ENCODE measurements around the gene TM9SF1. TPM values are rescaled to one million over a fixed set of nuclear protein-coding genes. Genes with fewer than 3 reads are reported as not detected.

TM9SF1 gene
- total and polyA plus RNA-seq, 9 of the 15 experiments (the other 6 are each of a cell fraction or from before 2014, with no cell fraction given), result 5.3 to 20.3 (median 11.8) TPM

DNA sequence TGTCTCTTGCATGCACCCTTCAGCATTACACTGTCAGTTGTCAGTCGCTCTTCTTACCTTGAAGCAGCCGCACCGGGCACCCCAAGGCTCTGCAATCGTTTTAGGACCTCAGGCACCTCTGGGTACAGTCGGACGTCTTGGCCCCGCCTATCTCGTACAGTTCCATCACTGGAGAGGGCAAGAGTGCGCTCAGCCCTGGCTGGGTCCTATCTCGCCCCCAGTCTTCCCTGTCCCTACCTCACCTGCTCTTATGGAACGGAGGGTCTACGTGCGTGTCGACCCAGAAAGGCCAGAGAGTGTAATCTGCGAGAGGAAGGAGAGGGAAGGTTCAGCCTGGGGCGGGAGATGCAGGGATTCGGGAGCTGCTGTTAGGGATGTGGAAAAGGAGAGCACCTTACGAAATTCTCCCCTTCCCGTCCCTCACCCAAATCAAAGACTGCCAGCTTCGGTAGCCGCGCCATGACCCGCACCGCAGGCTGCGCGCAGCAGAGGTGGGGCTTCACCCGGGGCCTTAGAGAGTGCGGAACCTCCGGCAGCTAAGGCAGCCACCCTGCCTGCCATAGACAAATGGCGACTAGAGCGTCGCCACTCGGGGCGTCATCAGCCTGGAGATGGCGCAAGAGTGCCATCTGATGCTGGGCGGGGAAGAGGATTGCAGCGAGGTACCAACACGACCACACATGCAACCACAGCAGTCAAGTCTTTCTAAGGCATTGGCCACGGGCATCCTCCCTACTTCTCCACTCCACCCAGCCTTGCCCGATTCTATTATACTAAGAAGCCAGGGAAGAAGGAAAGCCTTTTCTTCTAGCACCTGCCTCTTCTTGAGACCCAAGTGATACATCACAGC, 20.5 kb upstream of the TM9SF1 start, which contains the start of gene MDP1 (continued):
- TF ChIP-seq, protein P1, sequence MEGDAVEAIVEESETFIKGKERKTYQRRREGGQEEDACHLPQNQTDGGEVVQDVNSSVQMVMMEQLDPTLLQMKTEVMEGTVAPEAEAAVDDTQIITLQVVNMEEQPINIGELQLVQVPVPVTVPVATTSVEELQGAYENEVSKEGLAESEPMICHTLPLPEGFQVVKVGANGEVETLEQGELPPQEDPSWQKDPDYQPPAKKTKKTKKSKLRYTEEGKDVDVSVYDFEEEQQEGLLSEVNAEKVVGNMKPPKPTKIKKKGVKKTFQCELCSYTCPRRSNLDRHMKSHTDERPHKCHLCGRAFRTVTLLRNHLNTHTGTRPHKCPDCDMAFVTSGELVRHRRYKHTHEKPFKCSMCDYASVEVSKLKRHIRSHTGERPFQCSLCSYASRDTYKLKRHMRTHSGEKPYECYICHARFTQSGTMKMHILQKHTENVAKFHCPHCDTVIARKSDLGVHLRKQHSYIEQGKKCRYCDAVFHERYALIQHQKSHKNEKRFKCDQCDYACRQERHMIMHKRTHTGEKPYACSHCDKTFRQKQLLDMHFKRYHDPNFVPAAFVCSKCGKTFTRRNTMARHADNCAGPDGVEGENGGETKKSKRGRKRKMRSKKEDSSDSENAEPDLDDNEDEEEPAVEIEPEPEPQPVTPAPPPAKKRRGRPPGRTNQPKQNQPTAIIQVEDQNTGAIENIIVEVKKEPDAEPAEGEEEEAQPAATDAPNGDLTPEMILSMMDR (IDR thresholded peaks at IDR 0.05 in 2 of 3, conservative IDR thresholded peaks at IDR 0.05 in 1 of 3; ENCODE audit: insufficient read depth in 2 of 3, low read depth in 1 of 3, low read length in 3 of 3), result peak; percentile 77 to 82 (median 79)
- TF ChIP-seq KDM4B (IDR thresholded peaks at IDR 0.05; ENCODE audit: borderline replicate concordance in 2 of 2, low read depth in 1 of 2) (no peak), YBX1 (IDR thresholded peaks at IDR 0.05) (no peak), NRF1 (conservative IDR thresholded peaks at IDR 0.05 in 1 of 2, IDR thresholded peaks at IDR 0.05 in 1 of 2) (peak; percentile 58 to 65; a peak in 3 of 4 replicates), TAF15 (IDR thresholded peaks at IDR 0.05; ENCODE audit: low read depth, low read length) (no peak), NCOA6 (IDR thresholded peaks at IDR 0.05) (no peak), NR2C2 (CRISPR knock-in tag; IDR thresholded peaks at IDR 0.05) (no peak), NR2C2 (tag; IDR thresholded peaks at IDR 0.05) (no peak; the same call in 1 of the 2 replicates), MTA3 (IDR thresholded peaks at IDR 0.05; ENCODE audit: borderline replicate concordance) (peak; percentile 25; the same call in 1 of the 2 replicates)
- TF ChIP-seq, protein P2, sequence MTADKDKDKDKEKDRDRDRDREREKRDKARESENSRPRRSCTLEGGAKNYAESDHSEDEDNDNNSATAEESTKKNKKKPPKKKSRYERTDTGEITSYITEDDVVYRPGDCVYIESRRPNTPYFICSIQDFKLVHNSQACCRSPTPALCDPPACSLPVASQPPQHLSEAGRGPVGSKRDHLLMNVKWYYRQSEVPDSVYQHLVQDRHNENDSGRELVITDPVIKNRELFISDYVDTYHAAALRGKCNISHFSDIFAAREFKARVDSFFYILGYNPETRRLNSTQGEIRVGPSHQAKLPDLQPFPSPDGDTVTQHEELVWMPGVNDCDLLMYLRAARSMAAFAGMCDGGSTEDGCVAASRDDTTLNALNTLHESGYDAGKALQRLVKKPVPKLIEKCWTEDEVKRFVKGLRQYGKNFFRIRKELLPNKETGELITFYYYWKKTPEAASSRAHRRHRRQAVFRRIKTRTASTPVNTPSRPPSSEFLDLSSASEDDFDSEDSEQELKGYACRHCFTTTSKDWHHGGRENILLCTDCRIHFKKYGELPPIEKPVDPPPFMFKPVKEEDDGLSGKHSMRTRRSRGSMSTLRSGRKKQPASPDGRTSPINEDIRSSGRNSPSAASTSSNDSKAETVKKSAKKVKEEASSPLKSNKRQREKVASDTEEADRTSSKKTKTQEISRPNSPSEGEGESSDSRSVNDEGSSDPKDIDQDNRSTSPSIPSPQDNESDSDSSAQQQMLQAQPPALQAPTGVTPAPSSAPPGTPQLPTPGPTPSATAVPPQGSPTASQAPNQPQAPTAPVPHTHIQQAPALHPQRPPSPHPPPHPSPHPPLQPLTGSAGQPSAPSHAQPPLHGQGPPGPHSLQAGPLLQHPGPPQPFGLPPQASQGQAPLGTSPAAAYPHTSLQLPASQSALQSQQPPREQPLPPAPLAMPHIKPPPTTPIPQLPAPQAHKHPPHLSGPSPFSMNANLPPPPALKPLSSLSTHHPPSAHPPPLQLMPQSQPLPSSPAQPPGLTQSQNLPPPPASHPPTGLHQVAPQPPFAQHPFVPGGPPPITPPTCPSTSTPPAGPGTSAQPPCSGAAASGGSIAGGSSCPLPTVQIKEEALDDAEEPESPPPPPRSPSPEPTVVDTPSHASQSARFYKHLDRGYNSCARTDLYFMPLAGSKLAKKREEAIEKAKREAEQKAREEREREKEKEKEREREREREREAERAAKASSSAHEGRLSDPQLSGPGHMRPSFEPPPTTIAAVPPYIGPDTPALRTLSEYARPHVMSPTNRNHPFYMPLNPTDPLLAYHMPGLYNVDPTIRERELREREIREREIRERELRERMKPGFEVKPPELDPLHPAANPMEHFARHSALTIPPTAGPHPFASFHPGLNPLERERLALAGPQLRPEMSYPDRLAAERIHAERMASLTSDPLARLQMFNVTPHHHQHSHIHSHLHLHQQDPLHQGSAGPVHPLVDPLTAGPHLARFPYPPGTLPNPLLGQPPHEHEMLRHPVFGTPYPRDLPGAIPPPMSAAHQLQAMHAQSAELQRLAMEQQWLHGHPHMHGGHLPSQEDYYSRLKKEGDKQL (CRISPR knock-in tag; IDR thresholded peaks at IDR 0.05; ENCODE audit: borderline replicate concordance), result no peak
- TF ChIP-seq, protein P3, sequence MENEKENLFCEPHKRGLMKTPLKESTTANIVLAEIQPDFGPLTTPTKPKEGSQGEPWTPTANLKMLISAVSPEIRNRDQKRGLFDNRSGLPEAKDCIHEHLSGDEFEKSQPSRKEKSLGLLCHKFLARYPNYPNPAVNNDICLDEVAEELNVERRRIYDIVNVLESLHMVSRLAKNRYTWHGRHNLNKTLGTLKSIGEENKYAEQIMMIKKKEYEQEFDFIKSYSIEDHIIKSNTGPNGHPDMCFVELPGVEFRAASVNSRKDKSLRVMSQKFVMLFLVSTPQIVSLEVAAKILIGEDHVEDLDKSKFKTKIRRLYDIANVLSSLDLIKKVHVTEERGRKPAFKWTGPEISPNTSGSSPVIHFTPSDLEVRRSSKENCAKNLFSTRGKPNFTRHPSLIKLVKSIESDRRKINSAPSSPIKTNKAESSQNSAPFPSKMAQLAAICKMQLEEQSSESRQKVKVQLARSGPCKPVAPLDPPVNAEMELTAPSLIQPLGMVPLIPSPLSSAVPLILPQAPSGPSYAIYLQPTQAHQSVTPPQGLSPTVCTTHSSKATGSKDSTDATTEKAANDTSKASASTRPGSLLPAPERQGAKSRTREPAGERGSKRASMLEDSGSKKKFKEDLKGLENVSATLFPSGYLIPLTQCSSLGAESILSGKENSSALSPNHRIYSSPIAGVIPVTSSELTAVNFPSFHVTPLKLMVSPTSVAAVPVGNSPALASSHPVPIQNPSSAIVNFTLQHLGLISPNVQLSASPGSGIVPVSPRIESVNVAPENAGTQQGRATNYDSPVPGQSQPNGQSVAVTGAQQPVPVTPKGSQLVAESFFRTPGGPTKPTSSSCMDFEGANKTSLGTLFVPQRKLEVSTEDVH (IDR thresholded peaks at IDR 0.05; ENCODE audit: low read depth, partially characterized antibody), result peak; percentile 64
- TF ChIP-seq, protein P4, sequence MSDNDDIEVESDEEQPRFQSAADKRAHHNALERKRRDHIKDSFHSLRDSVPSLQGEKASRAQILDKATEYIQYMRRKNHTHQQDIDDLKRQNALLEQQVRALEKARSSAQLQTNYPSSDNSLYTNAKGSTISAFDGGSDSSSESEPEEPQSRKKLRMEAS (CRISPR knock-in tag; IDR thresholded peaks at IDR 0.05), result no peak
